GM23248 (cell line): ENCODE results near the gene PAOX.

Experiments used
- EZH2 ChIP-seq: fragments of 200-600 bp; sonication (generic); IDR thresholded peaks from 2 replicates; pipeline ENCODE4 v1.6.1; 2018; ENCODE audit warnings: antibody characterized with exemption, mild to moderate bottlenecking; ENCODE audit not compliant: insufficient read depth, poor library complexity, severe bottlenecking
- EZH2phosphoT487 ChIP-seq: fragments of 200-600 bp; sonication (generic); IDR thresholded peaks from 2 replicates; pipeline ENCODE4 v1.6.1; 2018; ENCODE audit warnings: antibody characterized with exemption, moderate library complexity, mild to moderate bottlenecking, low read depth; ENCODE audit not compliant: insufficient read depth

- TF ChIP-seq EZH2phosphoT487 (no peak), EZH2 (no peak)
Measured at GRCh38 chr10:133358162-133358924, 20.7 kb upstream of the PAOX start.
